ENCODE measurements around the gene NDUFS2. TPM values are rescaled to one million over a fixed set of nuclear protein-coding genes. Genes with fewer than 3 reads are reported as not detected.
A peak's percentile ranks its signal among the peaks of the same experiment; 100 is the strongest.

NDUFS2 gene
- total RNA-seq, 2 donors from 2014 or later: 83.5 to 100.0 TPM

GRCh38 chr1:161162052-161162451, 40.1 kb upstream of the NDUFS2 start:
- peak overlapping the region; percentile 57 for H3K27ac Mint-ChIP-seq
- DNase-seq: no peak
- H3K4me3 Mint-ChIP-seq: no peak overlapping the region
- Histone ChIP-seq H3K4me3 (ENCODE audit: low read length) (no peak overlapping the region), H3K9me3 (ENCODE audit: control insufficient read depth, low read length) (no peaks in the 10 kb centered on the region), H3K4me1 (ENCODE audit: control insufficient read depth, insufficient read depth, low read length) (peaks cover 5% of the 10 kb centered on the region), H3K27ac (ENCODE audit: low read depth, low read length) (no peak overlapping the region), H3K9ac (ENCODE audit: extremely low read depth, low read length, poor library complexity, severe bottlenecking) (no peak overlapping the region), H3K27me3 (ENCODE audit: control insufficient read depth, insufficient read depth, low read length, poor library complexity, severe bottlenecking) (no peaks in the 10 kb centered on the region), H3K36me3 (ENCODE audit: control insufficient read depth, insufficient read depth, low read length) (peaks cover 52% of the 10 kb centered on the region)
- H3K27me3 Mint-ChIP-seq (ENCODE audit: insufficient read depth): no peaks in the 10 kb centered on the region
- WGBS, 2 experiments (ENCODE audit: insufficient coverage in 1 of 2, insufficient read length in 1 of 2): 86 to 94% methylated on average over 3 to 7 of the region's 7 CpGs
- H3K4me1 Mint-ChIP-seq: peaks cover 26% of the 10 kb centered on the region
- H3K9me3 Mint-ChIP-seq: no peaks in the 10 kb centered on the region
- TF ChIP-seq, protein P1, sequence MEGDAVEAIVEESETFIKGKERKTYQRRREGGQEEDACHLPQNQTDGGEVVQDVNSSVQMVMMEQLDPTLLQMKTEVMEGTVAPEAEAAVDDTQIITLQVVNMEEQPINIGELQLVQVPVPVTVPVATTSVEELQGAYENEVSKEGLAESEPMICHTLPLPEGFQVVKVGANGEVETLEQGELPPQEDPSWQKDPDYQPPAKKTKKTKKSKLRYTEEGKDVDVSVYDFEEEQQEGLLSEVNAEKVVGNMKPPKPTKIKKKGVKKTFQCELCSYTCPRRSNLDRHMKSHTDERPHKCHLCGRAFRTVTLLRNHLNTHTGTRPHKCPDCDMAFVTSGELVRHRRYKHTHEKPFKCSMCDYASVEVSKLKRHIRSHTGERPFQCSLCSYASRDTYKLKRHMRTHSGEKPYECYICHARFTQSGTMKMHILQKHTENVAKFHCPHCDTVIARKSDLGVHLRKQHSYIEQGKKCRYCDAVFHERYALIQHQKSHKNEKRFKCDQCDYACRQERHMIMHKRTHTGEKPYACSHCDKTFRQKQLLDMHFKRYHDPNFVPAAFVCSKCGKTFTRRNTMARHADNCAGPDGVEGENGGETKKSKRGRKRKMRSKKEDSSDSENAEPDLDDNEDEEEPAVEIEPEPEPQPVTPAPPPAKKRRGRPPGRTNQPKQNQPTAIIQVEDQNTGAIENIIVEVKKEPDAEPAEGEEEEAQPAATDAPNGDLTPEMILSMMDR (conservative IDR thresholded peaks at IDR 0.05): no peak
- peaks cover 32% of the 10 kb centered on the region for H3K36me3 Mint-ChIP-seq (ENCODE audit: low read depth)

- TF ChIP-seq, protein P1 (conservative IDR thresholded peaks at IDR 0.05): no peak
- no peak overlapping the region for H3K4me3 Mint-ChIP-seq
- Histone ChIP-seq H3K9ac (ENCODE audit: extremely low read depth, low read length, poor library complexity, severe bottlenecking) (no peak overlapping the region), H3K27ac (ENCODE audit: low read depth, low read length) (no peak overlapping the region), H3K27me3 (ENCODE audit: control insufficient read depth, insufficient read depth, low read length, poor library complexity, severe bottlenecking) (no peaks in the 10 kb centered on the region), H3K9me3 (ENCODE audit: control insufficient read depth, low read length) (no peaks in the 10 kb centered on the region), H3K4me1 (ENCODE audit: control insufficient read depth, insufficient read depth, low read length) (peaks cover 5% of the 10 kb centered on the region), H3K36me3 (ENCODE audit: control insufficient read depth, insufficient read depth, low read length) (peaks cover 44% of the 10 kb centered on the region), H3K4me3 (ENCODE audit: low read length) (no peak overlapping the region)
- no peaks in the 10 kb centered on the region for H3K27me3 Mint-ChIP-seq (ENCODE audit: insufficient read depth)
- peaks cover 26% of the 10 kb centered on the region for H3K36me3 Mint-ChIP-seq (ENCODE audit: low read depth)
- no peak for DNase-seq
- no peaks in the 10 kb centered on the region for H3K9me3 Mint-ChIP-seq
- WGBS, 2 experiments (ENCODE audit: insufficient coverage in 1 of 2, insufficient read length in 1 of 2): 87 to 97% methylated on average over 3 to 9 of the region's 10 CpGs
- H3K4me1 Mint-ChIP-seq: peaks cover 28% of the 10 kb centered on the region
- no peak overlapping the region for H3K27ac Mint-ChIP-seq
Measured at GRCh38 chr1:161162806-161163205, 39.4 kb upstream of the NDUFS2 start.

DNA sequence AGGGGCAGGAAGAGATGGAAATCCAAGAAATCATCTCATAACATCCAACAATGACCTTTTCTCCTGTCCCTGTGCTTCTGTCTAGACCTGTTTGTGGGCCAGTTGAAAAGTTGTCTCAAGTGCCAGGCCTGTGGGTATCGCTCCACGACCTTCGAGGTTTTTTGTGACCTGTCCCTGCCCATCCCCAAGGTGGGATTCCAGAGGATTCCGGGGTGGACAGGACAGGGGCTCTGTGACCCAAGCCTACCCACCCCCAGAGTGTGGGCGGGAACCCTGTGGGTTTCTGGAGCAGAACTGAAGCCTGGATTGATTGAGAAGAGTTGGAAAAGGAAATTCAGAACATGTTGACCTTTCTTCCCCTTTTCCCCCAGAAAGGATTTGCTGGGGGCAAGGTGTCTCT, 38.4 kb upstream of the NDUFS2 start:
- H3K27ac ChIP-seq (ENCODE audit: low read depth, low read length): no peak overlapping the region
- H3K27me3 ChIP-seq (ENCODE audit: control insufficient read depth, insufficient read depth, low read length, poor library complexity, severe bottlenecking): no peaks in the 10 kb centered on the region
- no peak overlapping the region for H3K4me3 Mint-ChIP-seq
- peaks cover 5% of the 10 kb centered on the region for H3K4me1 ChIP-seq (ENCODE audit: control insufficient read depth, insufficient read depth, low read length)
- DNase-seq: no peak
- H3K4me1 Mint-ChIP-seq: peaks cover 24% of the 10 kb centered on the region
- peaks cover 36% of the 10 kb centered on the region for H3K36me3 ChIP-seq (ENCODE audit: control insufficient read depth, insufficient read depth, low read length)
- H3K27ac Mint-ChIP-seq: no peak overlapping the region
- WGBS, 2 experiments (ENCODE audit: insufficient coverage in 1 of 2, insufficient read length in 1 of 2): 89 to 92% methylated on average over 2 to 5 of the region's 5 CpGs
- H3K36me3 Mint-ChIP-seq (ENCODE audit: low read depth): peaks cover 20% of the 10 kb centered on the region
- H3K4me3 ChIP-seq (ENCODE audit: low read length): no peak overlapping the region
- no peak overlapping the region for H3K9ac ChIP-seq (ENCODE audit: extremely low read depth, low read length, poor library complexity, severe bottlenecking)
- no peaks in the 10 kb centered on the region for H3K9me3 Mint-ChIP-seq
- no peaks in the 10 kb centered on the region for H3K27me3 Mint-ChIP-seq (ENCODE audit: insufficient read depth)
- TF ChIP-seq, protein P1 (conservative IDR thresholded peaks at IDR 0.05): no peak
- no peaks in the 10 kb centered on the region for H3K9me3 ChIP-seq (ENCODE audit: control insufficient read depth, low read length)
